GM18868 (cell line): Measurements from ENCODE around the gene CCDC27.
"Not testable (repeated sequence)": the region's sequence is repeated elsewhere in the genome, so short reads cannot be mapped to it uniquely, and the experiment has no call there.

Experiments
- ATAC-seq: cut with Tn5 transposase; IDR thresholded peaks from one replicate; pipeline ENCODE4 v1.9.1; 2021; ENCODE audit warnings: mild to moderate bottlenecking, moderate library complexity; ENCODE audit not compliant: unreplicated experiment

CCDC27 gene

DNA sequence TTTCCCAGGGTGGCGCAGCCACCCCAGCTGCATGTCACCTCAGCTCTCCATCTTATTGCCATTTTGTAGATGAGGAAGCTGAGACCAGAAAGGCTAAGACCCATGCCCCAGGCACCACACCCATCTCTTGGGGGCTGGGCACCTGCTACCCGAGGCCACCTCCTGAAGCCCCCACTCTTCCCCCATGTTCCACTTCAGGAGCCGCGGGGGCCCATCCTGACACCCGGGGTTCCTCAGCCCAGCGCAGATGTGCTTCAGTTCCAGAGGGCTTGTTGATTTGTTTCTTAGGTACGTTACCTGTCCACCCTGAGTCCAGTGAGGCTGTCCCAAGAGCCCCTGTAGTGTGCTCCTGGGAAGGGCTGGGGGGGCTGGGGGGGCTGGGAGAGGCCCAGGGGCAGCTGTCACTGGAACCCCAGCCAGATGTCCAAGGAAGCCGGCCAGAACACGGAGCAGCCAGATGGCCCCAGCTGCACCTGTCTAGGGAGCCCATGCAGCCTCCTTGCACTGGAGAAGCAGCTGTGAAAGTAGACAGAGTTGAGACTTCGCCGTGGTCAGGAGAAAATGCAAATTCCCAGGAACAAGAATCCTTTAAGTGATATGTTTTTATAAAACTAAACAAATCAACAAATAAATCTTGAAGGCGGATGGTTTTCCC is 17.1 kb upstream of the CCDC27 start:
- ATAC-seq = no peak

DNA sequence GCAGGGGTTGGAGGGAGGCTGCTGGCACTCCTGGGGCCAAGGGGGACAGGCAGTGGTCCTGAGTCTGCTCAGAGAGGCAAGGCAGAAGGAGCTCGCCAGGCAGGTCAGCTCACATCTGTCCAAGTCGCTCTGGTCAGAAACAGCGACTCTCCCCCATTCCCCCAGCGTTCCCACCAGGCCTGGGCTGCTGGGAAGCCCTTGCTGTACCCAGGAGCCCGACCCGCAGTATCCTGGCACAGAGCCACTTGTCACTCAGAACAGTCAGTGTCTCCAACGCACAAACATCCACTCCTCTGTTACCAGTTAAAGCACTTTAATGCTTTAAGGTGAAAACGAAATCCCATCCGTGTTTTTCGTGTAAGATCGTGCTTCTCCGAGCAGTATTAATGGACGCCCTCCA is 16.6 kb upstream of the CCDC27 start:
- no peak for ATAC-seq

DNA sequence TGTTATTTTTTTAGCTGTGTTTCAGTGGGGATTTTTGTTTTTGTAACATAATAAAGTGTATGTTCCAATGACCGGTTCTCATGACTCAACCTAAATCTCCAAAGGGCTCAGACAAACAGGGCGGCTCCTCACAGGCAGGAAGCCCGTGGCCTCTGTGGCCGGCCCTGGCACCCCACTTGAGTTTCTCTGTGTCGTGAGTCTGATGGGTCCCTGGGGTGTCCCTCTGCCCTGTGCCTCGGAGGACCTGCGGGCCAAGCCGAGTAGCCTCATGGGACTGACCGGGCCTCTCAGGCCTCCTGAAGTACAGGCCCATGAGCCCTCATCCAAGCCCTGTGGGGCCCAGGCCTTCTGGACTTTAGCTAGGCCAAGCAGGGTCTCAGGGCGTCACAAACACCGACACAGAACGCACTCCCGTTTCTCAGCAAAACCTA is 16.1 kb upstream of the CCDC27 start:
- ATAC-seq = no peak

DNA sequence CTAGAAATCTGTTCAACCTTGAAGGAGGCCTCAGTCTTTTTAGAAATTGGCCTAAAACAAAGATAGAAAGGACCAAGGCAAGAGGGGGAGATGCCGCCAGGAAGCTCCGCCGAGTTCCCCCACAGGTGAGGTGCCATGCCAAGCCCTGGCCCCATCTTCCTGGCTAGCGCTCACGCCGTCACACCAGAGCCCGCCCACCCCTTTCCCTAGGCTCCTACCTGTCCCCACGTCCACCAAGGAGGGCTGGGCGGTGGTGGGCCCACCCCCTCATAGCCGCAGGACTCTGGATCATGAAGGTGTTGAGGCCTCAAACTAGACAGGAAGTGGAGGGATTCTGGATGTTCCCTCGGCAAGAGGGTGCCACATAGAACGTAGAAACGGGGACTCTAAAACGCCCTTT is 15.5 kb upstream of the CCDC27 start:
- no peak for ATAC-seq

DNA sequence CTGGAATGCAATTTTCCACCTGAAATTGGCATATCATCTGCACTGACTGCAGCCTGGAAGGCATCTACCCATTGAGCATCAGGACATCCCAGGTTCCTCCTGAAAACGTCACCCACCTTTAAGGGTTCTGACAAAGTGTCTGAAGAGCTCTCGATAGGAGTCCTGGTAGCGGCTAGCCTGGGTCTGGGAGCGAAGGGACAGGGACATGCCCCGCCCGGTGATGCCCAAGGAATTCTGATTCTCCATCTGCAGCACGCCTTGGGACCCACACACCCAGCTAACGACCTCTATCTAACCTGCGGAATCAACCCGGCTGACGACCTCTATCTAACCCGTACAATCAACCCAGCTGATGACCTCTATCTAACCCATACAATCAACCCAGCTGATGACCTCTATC is 13.3 kb upstream of the CCDC27 start:
- no peak for ATAC-seq

DNA sequence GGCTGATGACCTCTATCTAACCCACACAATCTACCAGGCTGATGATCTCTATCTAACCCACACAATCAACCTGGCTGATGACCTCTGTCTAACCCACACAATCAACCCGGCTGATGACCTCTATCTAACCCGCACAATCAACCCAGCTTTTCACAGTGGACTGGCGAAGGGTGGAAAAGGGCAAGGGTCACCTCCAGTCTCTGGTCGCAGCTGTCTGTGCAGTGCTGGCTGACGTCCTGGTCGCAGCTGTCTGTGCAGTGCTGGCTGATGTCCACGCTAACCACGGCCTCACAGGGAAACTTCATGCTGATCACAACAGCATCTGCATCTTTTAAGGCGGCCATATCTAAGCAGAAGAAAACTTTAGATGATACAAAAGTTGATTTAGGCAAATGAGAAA is 12.2 kb upstream of the CCDC27 start:
- no peak for ATAC-seq

DNA sequence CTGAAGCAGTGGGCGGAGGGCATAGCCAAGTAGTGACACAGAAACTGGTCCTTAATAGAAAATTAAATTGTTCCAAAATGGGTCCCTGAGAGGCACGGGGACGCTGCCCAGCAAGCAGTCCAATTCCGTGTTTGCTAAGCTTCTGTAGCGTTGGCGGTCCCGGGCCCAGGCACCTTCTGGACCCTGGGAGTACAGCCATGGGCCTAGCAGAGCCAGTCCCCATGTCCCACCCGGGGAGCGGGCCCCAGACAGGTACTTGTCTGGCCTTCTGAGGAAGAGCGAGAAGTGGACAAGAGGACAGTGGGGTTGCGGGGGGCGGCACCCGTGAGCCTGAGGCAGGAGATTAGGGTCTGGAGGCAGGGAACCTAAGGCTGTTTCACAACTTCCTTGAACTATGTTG is 11.5 kb upstream of the CCDC27 start:
- ATAC-seq = no peak

DNA sequence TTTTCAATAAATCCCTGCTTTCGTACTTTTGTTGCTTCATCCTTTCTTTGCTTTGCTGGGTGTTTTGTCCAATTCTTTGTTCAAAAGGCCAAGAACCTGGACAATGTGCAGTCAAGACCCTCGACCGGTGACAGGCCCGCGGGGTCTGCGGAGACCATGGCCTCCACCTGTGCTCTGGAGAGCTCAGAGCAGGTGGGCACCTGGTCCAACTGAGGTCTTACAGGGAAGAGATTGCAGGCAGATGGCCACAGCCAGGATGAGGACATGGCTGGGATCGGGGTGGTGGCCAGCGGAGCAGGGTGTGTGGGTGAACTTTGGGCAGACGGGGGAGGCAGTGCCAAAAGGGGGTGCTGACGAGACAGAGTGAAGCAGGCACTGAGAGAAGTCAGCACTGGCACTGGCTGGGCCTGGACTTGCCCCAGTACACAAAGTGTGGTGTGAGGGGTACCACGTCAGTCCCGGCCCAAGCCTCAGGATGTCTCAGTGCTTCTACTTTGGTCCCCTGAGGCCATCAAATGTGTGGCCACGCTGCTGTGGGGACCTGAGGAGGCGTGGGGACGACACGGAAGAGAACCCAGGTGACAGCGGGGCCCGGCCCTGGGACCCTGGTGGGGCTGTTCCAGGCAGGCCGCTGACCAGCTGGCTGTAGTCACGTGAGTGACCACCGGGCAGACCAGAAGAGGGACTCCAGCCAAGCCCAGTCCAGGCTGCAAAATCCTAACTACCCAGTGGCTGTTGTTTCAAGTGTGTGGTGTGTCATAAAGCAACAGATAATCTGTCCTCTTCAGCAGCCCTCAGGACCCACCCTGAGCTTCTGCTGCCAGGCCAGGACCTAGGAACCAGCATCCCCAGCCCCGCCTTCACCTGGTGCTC is 10.4 kb upstream of the CCDC27 start:
- ATAC-seq = no peak

DNA sequence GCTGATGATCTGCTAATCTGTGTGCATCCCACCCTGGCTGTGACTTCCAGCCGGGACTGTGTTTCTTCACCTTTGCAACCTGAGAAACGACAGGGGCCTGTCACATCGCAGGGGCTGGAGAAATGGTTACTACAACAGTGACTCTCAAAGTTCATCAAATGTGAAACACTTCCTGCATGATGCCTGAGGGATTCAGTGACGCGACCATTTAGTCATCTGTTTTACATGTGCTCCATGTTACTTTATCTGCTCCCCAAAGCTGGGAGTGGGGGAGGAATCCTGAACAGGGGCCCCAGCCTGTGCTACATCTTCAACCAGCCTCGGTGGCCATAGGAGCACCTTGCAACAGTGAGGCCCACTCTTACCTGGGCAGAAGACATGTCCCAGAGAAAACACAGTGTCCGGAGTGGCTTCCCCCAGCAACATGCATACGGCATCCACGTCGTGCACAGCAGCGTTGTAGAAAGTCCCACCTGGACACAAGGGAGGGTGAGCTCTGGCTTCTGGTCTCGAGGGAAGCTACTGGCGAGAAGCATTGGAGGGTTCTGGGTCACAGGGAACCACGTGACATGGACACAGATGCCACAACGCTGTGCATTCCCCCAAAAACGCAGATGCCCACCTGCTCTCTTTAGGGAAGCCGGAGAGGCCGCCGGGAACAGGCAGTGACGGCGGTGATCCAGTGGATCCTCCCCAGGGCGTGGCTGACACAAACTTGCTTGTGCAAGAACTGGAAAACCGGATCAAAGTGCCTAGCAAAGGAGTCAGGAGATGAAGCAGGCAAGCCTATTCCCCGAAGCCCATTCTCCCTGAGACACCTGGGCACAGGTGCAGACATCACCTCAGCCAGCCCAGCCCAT is 9.6 kb upstream of the CCDC27 start:
- no peak for ATAC-seq

DNA sequence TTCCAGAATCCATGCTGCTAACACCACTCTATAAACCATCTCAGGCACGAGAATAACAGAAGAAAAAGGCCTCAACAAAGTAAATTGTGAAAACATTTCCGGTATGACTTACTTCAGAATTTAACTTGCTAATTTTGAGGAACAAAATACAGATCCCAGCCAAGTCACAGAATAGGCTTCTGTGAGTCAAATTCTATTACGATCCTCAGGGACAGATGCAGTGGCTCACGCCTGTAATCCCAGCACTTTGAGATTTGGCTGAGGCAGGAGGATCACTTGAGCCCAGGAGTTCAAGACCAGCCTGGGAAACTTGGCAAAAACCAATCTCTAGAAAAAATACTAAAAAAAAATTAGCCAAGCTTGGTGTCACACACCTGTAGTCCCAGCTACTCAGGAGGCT is 8.8 kb upstream of the CCDC27 start:
- ATAC-seq = no peak

DNA sequence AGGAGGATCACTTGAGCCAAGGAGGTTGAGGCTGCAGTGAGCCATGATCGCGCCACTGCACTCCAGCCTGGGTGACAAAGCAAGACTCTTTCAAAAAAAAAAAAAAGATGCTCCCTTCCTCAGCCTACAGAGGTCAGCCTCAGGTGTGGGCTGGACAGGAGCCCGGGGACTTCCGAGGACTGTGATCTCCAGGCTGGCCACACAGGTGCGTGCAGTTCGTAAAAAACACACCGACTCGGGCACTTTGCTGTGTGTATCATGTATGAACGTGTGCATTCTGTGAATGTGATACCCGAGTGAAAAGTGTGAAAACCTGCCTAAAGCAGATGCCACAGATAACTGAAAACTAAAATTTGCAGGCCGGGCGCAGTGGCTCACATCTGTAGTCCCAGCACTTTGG is 8.4 kb upstream of the CCDC27 start:
- ATAC-seq = no peak

DNA sequence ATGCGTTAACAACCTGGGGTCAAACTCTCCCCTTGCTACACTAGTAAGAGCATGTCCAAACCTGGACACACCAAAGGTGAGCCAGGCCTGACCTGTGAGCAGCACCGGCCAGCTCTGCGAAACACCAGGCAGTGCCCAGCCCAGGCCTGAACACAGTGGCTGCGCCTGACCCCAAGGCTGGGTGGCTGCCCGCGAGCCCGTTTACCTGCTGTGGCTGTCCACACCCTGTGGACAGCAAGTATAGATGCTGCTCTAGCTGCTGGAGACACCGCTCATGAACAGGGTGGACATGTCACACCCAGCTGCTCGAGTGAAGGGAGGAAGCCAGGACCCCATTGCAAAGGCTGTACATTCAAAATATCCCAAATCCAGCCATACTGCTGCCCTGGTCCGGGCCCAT is 7.6 kb upstream of the CCDC27 start:
- ATAC-seq = no peak

DNA sequence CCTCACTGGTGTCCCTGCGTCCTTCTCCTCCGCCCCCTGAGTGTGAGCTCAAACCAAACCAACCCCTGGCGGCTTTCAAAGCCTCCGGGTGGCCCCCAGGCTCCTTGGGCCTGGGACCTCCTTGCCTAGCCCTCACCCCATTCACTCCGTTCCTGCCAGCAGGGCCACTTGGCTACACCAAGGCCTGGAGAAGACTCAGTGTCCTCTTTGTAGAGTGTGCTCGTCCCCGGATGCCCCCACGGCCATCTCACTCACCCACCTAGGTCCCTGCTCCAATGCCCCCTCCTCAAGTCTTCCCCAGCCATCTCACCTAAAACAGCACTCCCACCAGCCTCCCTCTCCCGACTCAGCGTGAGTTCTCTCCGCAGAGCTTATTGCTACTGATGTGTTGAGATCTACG is 7.2 kb upstream of the CCDC27 start:
- ATAC-seq = no peak

DNA sequence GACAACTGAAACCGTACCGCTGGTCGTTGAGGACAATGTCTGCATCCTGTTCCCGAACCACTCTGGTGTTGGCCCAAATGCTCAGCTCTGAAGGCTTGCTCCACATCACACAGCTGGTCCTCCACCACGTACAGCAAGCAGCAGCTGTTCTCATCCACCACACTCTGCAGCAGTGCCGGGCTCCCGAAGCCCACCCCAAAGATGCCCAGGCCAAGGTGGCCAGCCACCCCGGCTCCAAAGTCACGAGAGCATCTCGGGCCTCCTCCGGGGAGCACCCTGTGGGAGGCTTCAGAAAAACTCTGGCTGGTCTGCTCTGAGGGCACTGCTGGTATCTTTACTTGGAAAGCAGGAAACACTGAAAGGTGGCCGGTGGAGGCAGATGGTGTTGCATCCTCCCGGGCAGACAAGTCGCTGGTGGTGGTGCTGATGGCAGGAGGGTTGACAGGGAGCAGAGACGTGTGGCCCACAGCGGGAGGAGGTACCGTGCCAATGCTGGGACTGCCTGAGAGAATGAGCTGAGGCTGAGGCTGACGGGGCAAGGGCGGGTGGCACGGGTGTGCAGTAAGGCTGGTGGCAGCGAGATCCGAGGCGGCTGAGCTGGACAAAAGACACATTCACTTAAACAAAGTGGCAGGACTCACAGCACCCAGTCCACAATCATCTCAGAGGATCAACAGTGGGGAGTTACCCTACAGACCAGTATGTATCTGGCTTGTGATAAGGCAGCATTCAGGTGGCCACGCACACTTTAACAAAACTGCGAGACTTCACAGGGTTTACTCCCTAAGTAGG is 6.5 kb upstream of the CCDC27 start:
- ATAC-seq = no peak

DNA sequence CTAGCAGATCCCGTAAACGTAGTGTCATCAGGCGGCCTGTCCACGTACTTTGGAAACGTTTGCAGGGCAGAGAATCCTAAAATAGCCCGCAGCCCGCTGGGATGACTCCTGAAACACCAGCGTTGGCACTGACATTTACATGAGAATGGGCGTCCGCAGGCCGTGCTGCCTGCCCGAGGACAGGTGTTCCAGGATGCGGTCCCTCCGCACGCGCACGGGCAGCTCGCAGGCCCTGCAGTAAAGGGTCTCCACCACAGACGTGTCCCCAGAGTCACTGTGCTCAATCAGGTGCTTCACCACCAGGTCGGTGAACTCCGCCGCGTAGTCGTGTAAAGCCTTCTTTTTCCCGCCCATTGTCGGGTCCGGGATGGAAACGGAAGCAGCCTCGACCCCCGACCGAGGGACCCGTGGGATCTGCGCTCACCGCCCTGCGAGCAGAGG is 5.8 kb upstream of the CCDC27 start:
- no peak for ATAC-seq

DNA sequence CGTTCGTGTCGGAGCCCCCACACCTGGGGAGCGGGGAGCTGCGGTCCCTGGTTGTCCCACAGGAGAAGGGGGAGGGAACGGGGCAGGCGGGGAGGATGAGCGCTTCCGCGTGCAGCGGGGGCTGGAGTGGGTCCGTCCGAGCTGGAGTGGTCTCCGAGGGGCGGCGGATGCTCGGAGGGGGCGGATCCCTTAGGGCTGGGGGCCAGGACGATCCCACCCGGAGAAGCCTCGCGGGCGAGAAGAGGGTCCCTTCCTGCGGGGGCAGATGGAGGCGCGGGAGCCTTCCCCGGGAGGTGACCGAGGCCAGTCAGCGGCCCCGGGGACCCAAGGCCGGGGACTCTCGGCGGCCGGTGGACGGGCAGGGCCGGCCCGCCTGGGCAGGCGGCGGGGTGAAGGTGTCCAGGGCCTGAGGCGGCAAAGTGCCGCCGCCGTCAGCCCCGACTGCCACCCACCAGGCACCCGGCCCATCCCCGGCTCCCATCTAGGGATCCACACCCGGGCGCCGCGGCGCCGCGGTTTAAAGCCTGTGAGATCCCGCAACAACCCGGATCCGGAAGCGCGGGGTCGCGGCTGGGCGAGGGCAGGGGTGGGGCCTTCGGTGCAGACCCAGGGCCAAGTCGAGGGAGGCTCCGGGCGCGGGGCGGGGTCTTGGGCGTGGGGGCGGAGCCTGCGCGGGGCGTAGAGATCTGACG is 5.3 kb upstream of the CCDC27 start:
- ATAC-seq = peak; percentile 87

DNA sequence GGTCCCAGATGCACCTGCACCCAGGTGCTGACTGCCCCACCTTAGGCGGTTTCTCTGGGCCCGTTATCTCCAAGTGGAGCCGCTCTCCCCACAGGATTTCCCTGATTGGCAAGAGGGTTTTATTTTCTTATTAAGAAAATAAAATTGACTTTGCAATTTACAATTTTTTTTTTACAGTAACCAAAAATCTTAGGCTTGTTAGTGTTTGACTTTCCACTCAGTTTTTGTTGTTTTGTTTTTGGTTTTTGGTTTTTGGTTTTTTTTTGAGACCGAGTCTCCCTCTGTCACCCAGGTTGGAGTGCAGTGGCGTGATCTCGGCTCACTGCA is 4.8 kb upstream of the CCDC27 start:
- ATAC-seq = no peak

DNA sequence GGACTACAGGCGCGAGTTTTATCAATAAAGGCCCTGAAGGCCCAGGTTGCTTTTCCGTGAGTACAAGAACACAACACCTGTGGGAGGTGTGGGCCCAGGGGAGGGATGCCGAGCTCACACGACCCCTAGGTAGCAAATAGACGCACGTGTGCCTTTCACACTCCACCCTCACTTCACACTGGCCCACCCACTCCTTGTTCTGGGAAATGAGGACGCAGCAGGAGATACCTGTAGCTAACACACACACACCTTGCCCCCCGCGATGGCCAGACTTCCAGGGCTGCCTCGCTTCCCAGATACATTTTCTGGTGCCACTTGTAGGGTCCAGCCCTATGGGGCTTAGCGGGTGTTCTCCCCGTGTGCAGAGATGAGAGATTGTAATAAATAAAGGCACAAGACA is 4.3 kb upstream of the CCDC27 start:
- no peak for ATAC-seq

DNA sequence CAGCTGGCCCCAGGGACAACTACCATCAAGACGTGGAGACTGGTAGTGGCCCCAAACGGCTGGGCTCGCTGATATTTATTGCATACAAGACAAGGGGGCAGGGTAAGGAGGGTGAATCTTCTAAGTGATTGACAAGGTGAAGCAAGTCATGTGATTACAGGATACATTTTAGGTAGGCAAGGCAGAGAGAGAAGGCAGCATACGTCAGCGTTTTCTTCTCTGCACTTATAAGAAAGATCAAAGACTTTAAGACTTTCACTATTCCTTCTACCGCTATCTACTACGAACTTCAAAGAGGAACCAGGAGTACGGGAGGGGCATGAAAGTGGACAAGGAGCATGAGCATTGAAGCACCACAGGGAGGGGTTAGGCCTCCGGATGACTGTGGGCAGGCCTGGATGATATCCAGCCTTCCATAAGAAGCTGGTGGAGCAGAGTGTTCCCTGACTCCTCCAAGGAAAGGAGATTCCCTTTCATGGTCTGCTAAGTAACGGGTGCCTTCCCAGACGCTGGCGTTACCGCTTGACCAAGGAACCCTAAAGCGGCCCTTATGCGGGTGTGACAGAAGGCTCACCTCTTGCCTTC is 3.8 kb upstream of the CCDC27 start:
- not testable (repeated sequence) for ATAC-seq

DNA sequence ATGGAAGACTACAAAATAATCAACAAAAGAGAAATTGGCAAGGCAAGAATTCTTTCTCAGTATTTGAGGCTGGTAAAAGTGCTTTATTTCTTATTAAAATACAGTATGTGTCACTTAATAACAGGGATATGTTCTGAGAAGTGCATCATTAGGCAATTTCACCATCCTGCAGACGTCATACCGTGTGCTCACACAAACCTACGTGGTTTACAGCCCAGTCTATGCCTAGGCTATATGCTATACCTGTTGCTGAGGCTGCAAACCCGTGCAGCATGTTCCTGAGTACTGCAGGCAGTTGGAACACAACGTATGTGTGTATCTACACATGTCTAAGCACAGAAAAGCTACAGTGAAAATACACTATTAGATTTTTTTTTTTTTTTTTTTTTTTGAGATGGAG is 2.7 kb upstream of the CCDC27 start:
- no peak for ATAC-seq
